ENCODE measurements around the gene NRDE2. TPM values are rescaled to one million over a fixed set of nuclear protein-coding genes. Genes with fewer than 3 reads are reported as not detected.

NRDE2 gene
- total RNA-seq, 2 experiments from 2014 or later: 12.3 to 16.6 TPM

- Histone ChIP-seq H4K20me1 (ENCODE audit: insufficient read depth, low read length) (no peaks in the 10 kb centered on the region), H3K4me3 (ENCODE audit: low read depth, low read length, poor library complexity, severe bottlenecking) (no peak overlapping the region), H2AFZ (ENCODE audit: low read length) (no peak overlapping the region), H3K4me1 (ENCODE audit: insufficient read depth, low read length, poor library complexity, severe bottlenecking) (no peaks in the 10 kb centered on the region), H3K4me2 (ENCODE audit: low read length) (no peak overlapping the region), H3K27ac (ENCODE audit: low read depth, low read length, poor library complexity, severe bottlenecking) (no peak overlapping the region), H3K9me3 (ENCODE audit: low read length) (no peaks in the 10 kb centered on the region), H3K36me3 (ENCODE audit: insufficient read depth, low read length) (peaks cover 73% of the 10 kb centered on the region), H3K9me2 (ENCODE audit: insufficient read depth, low read length) (no peaks in the 10 kb centered on the region), H3K79me2 (ENCODE audit: insufficient read depth, low read depth, low read length) (no peaks in the 10 kb centered on the region)
- intact Hi-C loops (cut with micrococcal nuclease; ENCODE audit: unreplicated experiment): no loop called here
- no peak for TF ChIP-seq EZH2phosphoT487 (IDR thresholded peaks at IDR 0.05; ENCODE audit: borderline replicate concordance, low read depth, low read length)
- TF ChIP-seq CTCF (conservative IDR thresholded peaks at IDR 0.05; ENCODE audit: low read length): no peak
- no peak for DNase-seq (ENCODE audit: low spot score)
- POLR2A ChIA-PET: no interaction called here
- BruUV-seq (replicated peaks): no TSS peak
- CTCF ChIA-PET (ENCODE audit: unreplicated experiment): no interaction called here
These were observed 36.9 kb downstream of the NRDE2 start for GRCh38 chr14:90294872-90295271.

- POLR2A ChIA-PET: no interaction called here
- intact Hi-C loops (cut with micrococcal nuclease; ENCODE audit: unreplicated experiment): no loop called here
- Histone ChIP-seq H3K79me2 (ENCODE audit: insufficient read depth, low read depth, low read length) (no peaks in the 10 kb centered on the region), H3K9me2 (ENCODE audit: insufficient read depth, low read length) (no peaks in the 10 kb centered on the region), H3K9me3 (ENCODE audit: low read length) (no peaks in the 10 kb centered on the region), H3K4me2 (ENCODE audit: low read length) (no peak overlapping the region), H3K4me3 (ENCODE audit: low read depth, low read length, poor library complexity, severe bottlenecking) (no peak overlapping the region), H3K27ac (ENCODE audit: low read depth, low read length, poor library complexity, severe bottlenecking) (no peak overlapping the region), H4K20me1 (ENCODE audit: insufficient read depth, low read length) (no peaks in the 10 kb centered on the region), H3K36me3 (ENCODE audit: insufficient read depth, low read length) (peaks cover 71% of the 10 kb centered on the region), H2AFZ (ENCODE audit: low read length) (no peak overlapping the region), H3K4me1 (ENCODE audit: insufficient read depth, low read length, poor library complexity, severe bottlenecking) (no peaks in the 10 kb centered on the region)
- DNase-seq (ENCODE audit: low spot score): no peak
- CTCF ChIA-PET (ENCODE audit: unreplicated experiment): no interaction called here
- TF ChIP-seq EZH2phosphoT487 (IDR thresholded peaks at IDR 0.05; ENCODE audit: borderline replicate concordance, low read depth, low read length) (no peak), CTCF (conservative IDR thresholded peaks at IDR 0.05; ENCODE audit: low read length) (no peak)
- BruUV-seq (replicated peaks): no TSS peak
These were observed 37.7 kb downstream of the NRDE2 start for GRCh38 chr14:90293766-90294730.

GRCh38 chr14:90291699-90292098 is 40.0 kb downstream of the NRDE2 start:
- POLR2A ChIA-PET: no interaction called here
- TF ChIP-seq EZH2phosphoT487 (IDR thresholded peaks at IDR 0.05; ENCODE audit: borderline replicate concordance, low read depth, low read length) (no peak), CTCF (conservative IDR thresholded peaks at IDR 0.05; ENCODE audit: low read length) (no peak)
- Histone ChIP-seq H3K9me2 (ENCODE audit: insufficient read depth, low read length) (no peaks in the 10 kb centered on the region), H3K79me2 (ENCODE audit: insufficient read depth, low read depth, low read length) (no peaks in the 10 kb centered on the region), H3K4me2 (ENCODE audit: low read length) (no peak overlapping the region), H3K36me3 (ENCODE audit: insufficient read depth, low read length) (peaks cover 70% of the 10 kb centered on the region), H4K20me1 (ENCODE audit: insufficient read depth, low read length) (no peaks in the 10 kb centered on the region), H3K27ac (ENCODE audit: low read depth, low read length, poor library complexity, severe bottlenecking) (no peak overlapping the region), H2AFZ (ENCODE audit: low read length) (no peak overlapping the region), H3K4me1 (ENCODE audit: insufficient read depth, low read length, poor library complexity, severe bottlenecking) (no peaks in the 10 kb centered on the region), H3K9me3 (ENCODE audit: low read length) (no peaks in the 10 kb centered on the region), H3K4me3 (ENCODE audit: low read depth, low read length, poor library complexity, severe bottlenecking) (no peak overlapping the region)
- no TSS peak for BruUV-seq (replicated peaks)
- no peak for DNase-seq (ENCODE audit: low spot score)
- intact Hi-C loops (cut with micrococcal nuclease; ENCODE audit: unreplicated experiment): no loop called here
- CTCF ChIA-PET (ENCODE audit: unreplicated experiment): no interaction called here
